NCI-H2107 treated with DMSO at 0.1 percent for 48 hours (cell line): ENCODE data around the gene OAT.

Experiments used
- DNase-seq: peaks from one replicate; lab custom pipeline; 2025; ENCODE audit not compliant: unreplicated experiment; lab: John Stamatoyannopoulos, UW

OAT gene

GRCh38 chr10:124354411-124355382 lies 64.0 kb downstream of the OAT start:
- no peak for DNase-seq

DNA sequence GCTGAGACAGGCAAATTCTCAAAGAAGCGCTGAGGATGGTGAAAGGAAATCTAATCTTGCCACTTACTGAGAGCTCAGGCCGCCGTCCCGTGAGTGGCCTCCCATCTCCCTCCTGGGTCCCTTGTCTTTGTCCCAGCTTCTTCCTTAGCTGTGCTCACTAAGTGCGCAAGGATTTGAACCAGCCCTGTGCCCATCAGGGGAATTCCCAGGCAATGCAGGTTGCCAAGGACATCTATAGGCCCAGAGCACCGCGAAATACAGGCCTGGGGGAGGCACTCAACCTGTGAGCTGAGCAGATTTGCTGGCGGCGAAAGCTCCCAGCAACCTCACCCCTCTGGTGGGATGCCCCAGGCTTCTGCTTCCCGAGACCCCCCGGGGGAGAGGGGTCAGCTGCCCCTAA lies 64.8 kb downstream of the OAT start:
- no peak for DNase-seq

DNA sequence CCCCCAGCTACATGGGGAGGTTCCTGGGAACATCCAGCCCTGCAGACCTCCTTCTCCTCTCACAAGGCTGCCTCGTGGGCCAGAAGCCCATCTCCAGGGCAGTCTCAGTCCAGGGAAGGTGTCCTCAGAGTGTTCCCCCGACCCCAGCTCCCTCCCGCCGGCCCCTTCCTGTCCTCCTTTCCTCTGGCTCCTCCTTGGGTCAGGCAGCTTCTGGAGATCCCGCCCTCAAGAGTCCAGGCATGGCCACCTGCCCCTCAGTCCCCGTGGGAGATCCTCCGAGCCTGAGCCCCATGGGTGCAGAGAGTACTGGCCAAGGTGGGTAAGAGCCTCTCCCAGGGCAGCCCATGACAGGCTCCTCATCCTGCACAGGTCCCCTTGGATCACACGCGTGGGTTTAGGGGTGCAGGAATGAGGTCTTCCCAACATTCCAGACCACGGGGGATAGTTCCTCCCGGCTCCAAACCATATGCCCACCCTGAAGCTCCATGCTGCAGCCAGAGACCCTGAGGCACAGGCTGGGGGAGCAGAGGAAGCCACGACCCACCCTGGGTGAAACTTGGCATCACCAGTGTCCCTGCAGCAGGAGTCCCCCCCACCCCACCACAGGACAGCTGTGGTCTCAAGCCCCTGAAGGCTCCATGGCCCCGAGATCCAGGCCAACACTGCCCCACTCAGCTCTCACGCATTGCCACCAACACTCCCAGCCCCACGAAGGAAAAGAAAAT lies 65.5 kb downstream of the OAT start:
- no peak for DNase-seq

DNA sequence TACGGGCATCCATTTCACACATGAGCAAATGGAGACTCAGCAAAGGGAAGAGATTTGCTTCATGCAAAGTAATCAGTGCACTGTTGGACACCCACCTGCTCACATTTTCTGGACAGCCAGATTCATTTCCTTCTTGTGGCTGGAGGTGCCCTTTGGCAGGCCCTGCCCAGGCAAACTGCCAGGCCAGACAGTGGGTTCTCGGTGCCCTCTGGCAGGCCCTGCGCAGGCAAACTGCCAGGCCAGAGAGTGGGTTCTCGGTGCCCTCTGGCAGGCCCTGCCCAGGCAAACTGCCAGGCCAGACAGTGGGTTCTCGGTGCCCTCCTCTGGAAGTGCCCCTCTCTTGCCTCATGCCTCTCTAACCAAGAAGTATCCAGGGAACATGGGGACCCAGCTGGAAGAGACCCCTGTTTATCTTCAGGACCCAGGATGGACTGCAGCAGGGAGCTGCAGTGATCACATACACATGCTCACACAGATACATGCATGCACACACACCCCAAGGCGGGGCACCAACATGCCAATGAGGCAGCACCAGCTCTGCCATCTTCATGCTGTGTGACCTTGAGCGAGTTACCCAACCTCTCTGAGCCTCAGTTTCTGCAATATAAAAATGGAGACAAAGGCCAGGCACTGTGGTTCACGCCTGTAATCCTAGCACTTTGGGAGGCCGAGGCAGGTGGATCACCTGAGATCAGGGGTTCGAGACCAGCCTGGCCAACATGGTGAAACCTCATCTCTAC lies 67.1 kb downstream of the OAT start:
- DNase-seq: no peak

DNA sequence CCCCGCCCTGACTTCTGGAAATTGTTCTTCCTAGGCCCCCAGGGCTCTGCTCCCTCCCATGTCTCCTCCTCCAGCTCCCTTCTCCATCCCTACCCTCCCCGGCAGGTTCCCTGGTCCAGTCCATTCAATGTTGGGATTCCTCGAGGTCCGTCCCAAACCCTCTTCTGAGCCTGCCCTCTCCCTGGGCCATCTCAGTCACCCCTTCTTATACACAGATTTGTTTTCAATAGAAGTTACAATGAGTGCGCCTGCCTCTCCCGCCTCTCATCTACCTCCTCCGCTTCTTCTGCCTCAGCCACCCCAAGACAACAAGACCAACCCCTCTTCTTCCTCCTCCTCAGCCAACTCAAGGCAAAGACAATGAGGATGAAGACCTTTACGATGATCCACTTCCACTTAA lies 67.9 kb downstream of the OAT start:
- DNase-seq: no peak

DNA sequence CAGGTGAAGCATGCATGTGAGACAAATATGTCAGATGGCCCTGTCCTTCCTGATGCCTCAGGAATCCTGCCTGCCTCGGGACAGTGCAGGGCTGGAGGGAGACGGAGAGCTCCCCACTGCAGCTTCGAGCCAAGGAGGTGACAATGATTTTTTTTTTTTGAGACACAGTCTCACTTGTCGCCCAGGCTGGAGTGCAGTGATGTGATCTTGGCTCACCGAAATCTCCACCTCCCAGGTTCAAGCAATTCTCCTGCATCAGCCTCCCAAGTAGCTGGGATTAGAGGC lies 68.8 kb downstream of the OAT start:
- no peak for DNase-seq

GRCh38 chr10:124349231-124349995 lies 69.3 kb downstream of the OAT start:
- DNase-seq: no peak

- DNase-seq: no peak
Observed at GRCh38 chr10:124348801-124349200, 69.9 kb downstream of the OAT start.

DNA sequence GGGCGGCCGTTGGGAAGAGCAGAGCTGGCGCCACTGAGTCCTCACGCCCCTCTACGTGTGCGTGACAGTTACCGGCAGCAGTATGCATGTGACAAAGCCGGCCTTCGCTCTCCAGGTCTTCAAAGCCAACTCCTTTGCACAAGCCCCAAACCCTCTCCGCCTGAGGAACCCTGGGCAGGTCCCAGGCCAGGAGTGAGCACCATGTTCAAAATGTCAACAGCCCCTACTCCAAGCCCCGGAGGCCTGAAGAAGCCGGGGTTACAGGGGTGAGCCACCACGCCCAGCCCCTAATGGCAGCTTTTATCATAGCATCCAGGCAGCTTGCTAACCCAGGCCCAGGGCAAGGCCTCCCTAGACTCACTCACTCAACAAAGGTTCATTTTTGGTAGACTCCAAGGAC lies 70.8 kb downstream of the OAT start:
- no peak for DNase-seq
